ENCODE measurements around the gene INSM1.

GRCh38 chr20:20338133-20338730, 29.7 kb upstream of the INSM1 start:
- TF ChIP-seq POLR2A (IDR thresholded peaks at IDR 0.05) (no peak), CTCF (IDR thresholded peaks at IDR 0.05) (no peak)
